HG03025 (cell line): Measurements from ENCODE around the gene MAGEA9B.
"Not testable (repeated sequence)": the region's sequence is repeated elsewhere in the genome, so short reads cannot be mapped to it uniquely, and the experiment has no call there.

Experiments
- ATAC-seq: cut with Tn5 transposase; IDR thresholded peaks from one replicate; pipeline ENCODE4 v1.9.1; 2021; ENCODE audit warnings: mild to moderate bottlenecking, moderate library complexity; ENCODE audit not compliant: unreplicated experiment, low FRiP score

Gene MAGEA9B

GRCh38 chrX:149587359-149587758 lies at the start of gene MAGEA9B:
Gene MAGEA9B, minus strand, starts transcription at chrX:149587459. Its CDS starts 4,280 bp downstream, at chrX:149583179.
- ATAC-seq: not testable (repeated sequence)

GRCh38 chrX:149633511-149633910 lies 46.3 kb upstream of the MAGEA9B start:
- ATAC-seq: no peak

GRCh38 chrX:149631234-149632165 lies 44.2 kb upstream of the MAGEA9B start, which contains the start of gene TMEM185A:
Gene TMEM185A, minus strand, starts transcription at chrX:149631792. Its CDS starts 212 bp downstream, at chrX:149631580.
- peak; percentile 87 for ATAC-seq

GRCh38 chrX:149630681-149631233 lies 43.5 kb upstream of the MAGEA9B start:
- peak; percentile 7 for ATAC-seq

- no peak for ATAC-seq
Observed at GRCh38 chrX:149629730-149630387, 42.6 kb upstream of the MAGEA9B start.

- no peak for ATAC-seq
Observed at GRCh38 chrX:149628768-149629167, 41.5 kb upstream of the MAGEA9B start.

GRCh38 chrX:149628280-149628679 lies 41.0 kb upstream of the MAGEA9B start:
- ATAC-seq: no peak

- not testable (repeated sequence) for ATAC-seq
Observed at GRCh38 chrX:149626829-149627228, 39.6 kb upstream of the MAGEA9B start.

- ATAC-seq: not testable (repeated sequence)
Observed at GRCh38 chrX:149619662-149620061, 32.4 kb upstream of the MAGEA9B start.

GRCh38 chrX:149618871-149619270 lies 31.6 kb upstream of the MAGEA9B start:
- ATAC-seq: no peak

- ATAC-seq: no peak
Observed at GRCh38 chrX:149611623-149612175, 24.4 kb upstream of the MAGEA9B start.

GRCh38 chrX:149610511-149610910 lies 23.3 kb upstream of the MAGEA9B start:
- no peak for ATAC-seq

GRCh38 chrX:149607699-149608098 lies 20.4 kb upstream of the MAGEA9B start:
- no peak for ATAC-seq

- ATAC-seq: not testable (repeated sequence)
Observed at GRCh38 chrX:149605248-149605885, 18.1 kb upstream of the MAGEA9B start.

- ATAC-seq: not testable (repeated sequence)
Observed at GRCh38 chrX:149598603-149599002, 11.3 kb upstream of the MAGEA9B start.

- not testable (repeated sequence) for ATAC-seq
Observed at GRCh38 chrX:149595943-149596342, 8.7 kb upstream of the MAGEA9B start.

GRCh38 chrX:149595214-149595613 lies 8.0 kb upstream of the MAGEA9B start, which contains the start of gene HSFX2:
Gene HSFX2, minus strand, starts transcription at chrX:149595314. Its CDS starts 614 bp downstream, at chrX:149594700.
- not testable (repeated sequence) for ATAC-seq

GRCh38 chrX:149590993-149591392 lies 3.7 kb upstream of the MAGEA9B start:
- not testable (repeated sequence) for ATAC-seq

GRCh38 chrX:149585631-149586030 lies 1.6 kb downstream of the MAGEA9B start:
- not testable (repeated sequence) for ATAC-seq

GRCh38 chrX:149573456-149573855 lies 13.8 kb downstream of the MAGEA9B start:
- peak; percentile 99 for ATAC-seq
